NB4 (cell line): Measurements from ENCODE around the gene MGA.
A peak's percentile ranks its signal among the peaks of the same experiment; 100 is the strongest.

Experiments used
- DNase-seq: peaks from one replicate; pipeline ENCODE4 v3.0.0; 2010; ENCODE audit warnings: low read depth
- H3K4me3 ChIP-seq: one replicate; pipeline ENCODE4 v1.5.1; 2011; ENCODE audit warnings: mild to moderate bottlenecking, low read depth, low read length, moderate library complexity
- CTCF ChIP-seq: IDR thresholded peaks from one replicate; pipeline ENCODE4 v1.5.1; 2012; ENCODE audit warnings: low read depth, low read length
- MAX ChIP-seq: IDR thresholded peaks from 2 replicates; pipeline ENCODE4 v1.6.1; 2011; ENCODE audit warnings: low read depth, low read length
- MYC ChIP-seq: IDR thresholded peaks from 2 replicates; pipeline ENCODE4 v1.6.1; 2011; ENCODE audit warnings: low read depth, low read length
- POLR2A ChIP-seq: IDR thresholded peaks from 2 replicates; pipeline ENCODE4 v1.6.1; 2011; ENCODE audit warnings: mild to moderate bottlenecking; ENCODE audit not compliant: insufficient read length; ENCODE audit errors: extremely low read depth

MGA gene

GRCh38 chr15:41675337-41675736, 15.1 kb downstream of the MGA start:
- TF ChIP-seq CTCF, result no peak
- TF ChIP-seq MAX, result no peak
- no peak for TF ChIP-seq MYC
- TF ChIP-seq POLR2A, result no peak
- no peak overlapping the region for H3K4me3 ChIP-seq
- DNase-seq, result no peak

GRCh38 chr15:41678742-41679141, 18.5 kb downstream of the MGA start:
- TF ChIP-seq POLR2A (no peak), MYC (no peak), CTCF (no peak), MAX (no peak)
- DNase-seq, result no peak
- H3K4me3 ChIP-seq, result no peak overlapping the region

GRCh38 chr15:41683955-41684354, 23.8 kb downstream of the MGA start:
- TF ChIP-seq MYC, result no peak
- no peak for TF ChIP-seq MAX
- TF ChIP-seq CTCF, result no peak
- TF ChIP-seq POLR2A, result no peak
- H3K4me3 ChIP-seq, result no peak overlapping the region
- DNase-seq, result no peak

- DNase-seq, result peak; percentile 29
- TF ChIP-seq MAX (no peak), MYC (no peak), CTCF (no peak), POLR2A (no peak)
Measured at GRCh38 chr15:41688671-41689070, 28.5 kb downstream of the MGA start.

GRCh38 chr15:41689083-41689482, 28.9 kb downstream of the MGA start:
- TF ChIP-seq MYC, result no peak
- TF ChIP-seq POLR2A, result no peak
- TF ChIP-seq CTCF, result no peak
- TF ChIP-seq MAX, result no peak
- no peak for DNase-seq
- H3K4me3 ChIP-seq, result no peak overlapping the region

More at GRCh38 chr15:41688671-41689070, 28.5 kb downstream of the MGA start:
- H3K4me3 ChIP-seq, result no peak overlapping the region

GRCh38 chr15:41689834-41690233, 29.6 kb downstream of the MGA start:
- TF ChIP-seq MYC (0 out of 2 replicates have a peak, but pooled peaks have one; percentile 21), POLR2A (no peak)

More at GRCh38 chr15:41689834-41690233, 29.6 kb downstream of the MGA start:
- no peak overlapping the region for H3K4me3 ChIP-seq
- DNase-seq, result peak; percentile 83
